Effector memory CD4-positive, alpha-beta T cell (primary cell): ENCODE data around the gene SPTBN5.

Source experiments
- DNase-seq, 3 donors: peaks; one replicate each; pipeline ENCODE4 v3.0.0-alpha.2; 2020
- H3K27ac ChIP-seq: 2 replicates; pipeline ENCODE4 v1.7.0; 2013; ENCODE audit warnings: mild to moderate bottlenecking, low read length, moderate library complexity; ENCODE audit not compliant: insufficient read depth, poor library complexity, severe bottlenecking
- H3K27me3 ChIP-seq: replicated peaks from 2 replicates; pipeline ENCODE4 v1.7.0; 2013; ENCODE audit warnings: mild to moderate bottlenecking, low read length; ENCODE audit not compliant: insufficient read depth, control insufficient read depth, poor library complexity, severe bottlenecking
- H3K36me3 ChIP-seq: 2 replicates; pipeline ENCODE4 v1.7.0; 2013; ENCODE audit warnings: mild to moderate bottlenecking, low read length, moderate library complexity; ENCODE audit not compliant: control insufficient read depth, insufficient read depth
- H3K4me1 ChIP-seq: 2 replicates; pipeline ENCODE4 v1.7.0; 2013; ENCODE audit warnings: low read length, mild to moderate bottlenecking; ENCODE audit not compliant: control insufficient read depth, insufficient read depth, poor library complexity, severe bottlenecking
- H3K4me3 ChIP-seq: 2 replicates; pipeline ENCODE4 v1.7.0; 2013; ENCODE audit warnings: low read length, low read depth, mild to moderate bottlenecking; ENCODE audit not compliant: insufficient read depth, poor library complexity, severe bottlenecking
- H3K9me3 ChIP-seq: 2 replicates; pipeline ENCODE4 v1.7.0; 2013; ENCODE audit warnings: mild to moderate bottlenecking, low read length, moderate library complexity; ENCODE audit not compliant: control insufficient read depth

SPTBN5 gene

GRCh38 chr15:41829959-41830646, 63.8 kb downstream of the SPTBN5 start:
- DNase-seq, result no peak
- no peaks in the 10 kb centered on the region for H3K9me3 ChIP-seq
- peaks cover 34% of the 10 kb centered on the region for H3K4me1 ChIP-seq
- H3K27ac ChIP-seq, result no peak overlapping the region
- peaks cover 12% of the 10 kb centered on the region for H3K36me3 ChIP-seq
- H3K27me3 ChIP-seq, result no peaks in the 10 kb centered on the region
- H3K4me3 ChIP-seq, result no peak overlapping the region

- peaks cover 8% of the 10 kb centered on the region for H3K36me3 ChIP-seq
- peak overlapping the region; percentile 93 for H3K4me3 ChIP-seq
- no peaks in the 10 kb centered on the region for H3K27me3 ChIP-seq
- no peaks in the 10 kb centered on the region for H3K9me3 ChIP-seq
- no peak overlapping the region for H3K27ac ChIP-seq
- peaks cover 34% of the 10 kb centered on the region for H3K4me1 ChIP-seq
- DNase-seq, result no peak
These were observed 65.1 kb downstream of the SPTBN5 start for GRCh38 chr15:41828807-41829141.

GRCh38 chr15:41827880-41828806, 65.7 kb downstream of the SPTBN5 start, which contains the start of gene JMJD7:
Gene JMJD7, plus strand, starts transcription at chr15:41828092. Its CDS starts 33 bp downstream, at chr15:41828125.
- Histone ChIP-seq H3K27me3 (no peaks in the 10 kb centered on the region), H3K4me1 (peaks cover 34% of the 10 kb centered on the region), H3K36me3 (peaks cover 14% of the 10 kb centered on the region), H3K4me3 (peak within 1 kb of the TSS; percentile 93), H3K9me3 (no peaks in the 10 kb centered on the region), H3K27ac (peak within 1 kb of the TSS; percentile 72)
- peak; percentile 87 to 93 (median 93) for DNase-seq

DNA sequence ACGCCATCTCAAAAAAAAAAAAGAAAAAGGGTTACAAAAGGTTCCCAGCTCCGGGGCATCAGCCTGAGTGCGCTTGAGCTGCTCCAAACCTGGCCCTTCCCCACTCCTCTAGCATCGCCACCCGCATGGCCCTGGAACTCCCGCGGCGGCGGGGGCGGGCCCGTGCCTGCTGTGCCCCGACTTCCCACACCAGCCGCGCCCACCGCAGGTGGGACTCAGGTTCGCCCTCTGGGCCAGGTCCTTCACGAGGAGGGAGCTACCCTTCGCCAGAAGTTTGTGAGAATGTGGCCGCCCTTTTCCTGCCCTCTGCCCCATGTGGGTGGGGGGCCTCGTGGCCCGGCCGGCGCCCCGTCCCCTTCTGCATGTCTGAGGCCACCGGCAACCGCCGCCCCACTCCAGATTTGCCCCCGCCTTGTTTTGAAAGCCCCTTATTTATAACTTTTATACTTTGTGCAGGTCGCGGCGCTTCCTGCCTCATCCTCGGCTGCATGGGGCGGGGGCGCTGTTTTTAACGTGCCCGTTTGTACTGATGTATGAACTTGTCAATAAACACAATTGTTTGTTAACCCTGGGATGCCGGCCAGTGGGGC, 66.5 kb downstream of the SPTBN5 start:
- peaks cover 26% of the 10 kb centered on the region for H3K4me1 ChIP-seq
- no peaks in the 10 kb centered on the region for H3K27me3 ChIP-seq
- peak; percentile 29 to 34 (median 34) for DNase-seq
- peak overlapping the region; percentile 93 for H3K4me3 ChIP-seq
- H3K27ac ChIP-seq, result peak overlapping the region; percentile 72
- no peaks in the 10 kb centered on the region for H3K9me3 ChIP-seq
- H3K36me3 ChIP-seq, result peaks cover 21% of the 10 kb centered on the region

DNA sequence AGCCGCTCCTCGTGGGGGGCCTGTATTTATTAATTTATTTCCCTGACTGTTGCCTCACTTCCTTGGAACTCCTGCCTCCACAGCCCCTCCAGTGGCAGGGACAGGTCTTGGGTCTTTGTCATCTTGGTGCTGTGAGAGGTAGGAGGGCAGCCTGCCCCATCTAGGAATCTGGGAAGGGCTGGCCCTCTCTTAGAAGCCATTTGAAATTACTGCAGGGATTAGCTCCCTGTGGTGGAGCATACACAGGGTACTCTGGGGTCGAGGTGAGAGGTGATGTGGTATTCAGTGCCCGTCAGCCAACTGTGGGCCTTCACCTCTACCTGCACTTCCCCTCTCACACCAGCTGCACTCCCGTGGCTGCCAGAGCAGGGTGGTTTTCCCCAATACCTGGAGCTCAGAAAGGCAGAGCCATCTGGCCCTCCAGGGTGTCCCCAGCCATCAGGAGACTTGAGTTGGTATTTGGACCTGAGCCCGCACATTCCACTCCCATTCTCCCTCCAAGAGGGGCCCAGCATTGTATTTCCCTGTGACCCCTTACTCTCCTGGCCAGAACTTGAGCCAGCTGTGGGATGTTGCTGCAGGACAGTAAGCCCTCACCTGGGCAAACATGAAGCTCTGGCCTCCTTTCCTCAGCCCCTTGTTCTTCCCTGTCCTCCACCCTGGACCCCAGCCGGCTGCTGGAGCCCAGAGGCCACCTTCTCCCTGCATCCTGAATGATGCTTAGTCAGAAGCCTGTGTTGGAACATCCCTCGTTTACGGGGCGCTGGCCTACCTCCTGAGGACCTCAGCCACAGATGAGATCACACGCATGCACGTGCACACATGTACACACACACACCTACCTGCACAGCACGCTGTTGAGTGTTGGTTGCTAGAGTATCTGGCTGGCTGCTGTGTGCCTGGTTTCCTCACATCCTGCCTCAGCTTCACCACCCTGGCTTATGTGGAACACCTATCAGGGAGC, 68.0 kb downstream of the SPTBN5 start:
- Histone ChIP-seq H3K36me3 (peaks cover 21% of the 10 kb centered on the region), H3K9me3 (no peaks in the 10 kb centered on the region), H3K27me3 (no peaks in the 10 kb centered on the region), H3K4me1 (peaks cover 11% of the 10 kb centered on the region), H3K4me3 (no peak overlapping the region), H3K27ac (no peak overlapping the region)
- no peak for DNase-seq

GRCh38 chr15:41825145-41825544, 68.7 kb downstream of the SPTBN5 start:
- H3K27ac ChIP-seq, result no peak overlapping the region
- peaks cover 5% of the 10 kb centered on the region for H3K4me1 ChIP-seq
- H3K9me3 ChIP-seq, result no peaks in the 10 kb centered on the region
- no peak for DNase-seq
- no peaks in the 10 kb centered on the region for H3K27me3 ChIP-seq
- H3K4me3 ChIP-seq, result no peak overlapping the region
- peaks cover 24% of the 10 kb centered on the region for H3K36me3 ChIP-seq

DNA sequence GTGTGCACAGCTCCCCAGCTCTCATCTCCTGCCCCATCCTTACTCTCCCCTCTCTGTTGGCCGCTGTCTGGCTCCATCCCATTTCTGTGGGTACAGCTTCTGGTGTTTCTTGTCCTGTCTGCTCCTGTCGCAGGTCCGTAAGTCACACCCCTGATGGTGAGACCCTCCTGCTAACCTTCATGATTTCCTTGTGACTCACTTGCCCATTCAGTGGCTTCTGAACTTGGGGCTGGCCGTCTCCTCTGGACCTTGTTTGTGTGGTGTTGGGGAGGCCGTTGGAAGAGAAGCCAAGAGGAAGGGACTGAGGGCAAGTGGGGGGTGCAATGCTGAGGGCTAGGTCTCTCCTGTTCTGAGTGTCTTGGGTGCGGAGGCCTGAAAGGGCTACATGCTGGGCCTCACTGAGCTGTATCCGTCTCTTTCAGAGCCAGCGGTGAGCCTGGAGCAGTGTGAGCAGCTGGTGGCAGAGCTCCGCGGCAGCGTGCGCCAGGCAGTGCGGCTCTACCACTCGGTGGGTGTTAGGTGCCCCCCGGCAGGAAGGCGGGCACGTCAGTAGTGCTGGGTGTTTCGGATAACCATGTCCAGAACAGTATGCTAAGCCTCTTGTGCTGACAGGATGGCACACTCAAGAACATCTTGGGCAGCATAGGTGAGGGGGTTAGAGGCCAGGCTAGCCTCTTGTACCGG, 69.6 kb downstream of the SPTBN5 start:
- Histone ChIP-seq H3K36me3 (peaks cover 26% of the 10 kb centered on the region), H3K9me3 (no peaks in the 10 kb centered on the region), H3K4me3 (no peak overlapping the region), H3K27ac (no peak overlapping the region), H3K4me1 (peaks cover 4% of the 10 kb centered on the region), H3K27me3 (no peaks in the 10 kb centered on the region)
- DNase-seq, result no peak

- Histone ChIP-seq H3K36me3 (peaks cover 33% of the 10 kb centered on the region), H3K27me3 (no peaks in the 10 kb centered on the region), H3K4me1 (no peaks in the 10 kb centered on the region), H3K9me3 (no peaks in the 10 kb centered on the region), H3K4me3 (no peak overlapping the region), H3K27ac (no peak overlapping the region)
- no peak for DNase-seq
These were observed 70.4 kb downstream of the SPTBN5 start for GRCh38 chr15:41823502-41823901.

DNA sequence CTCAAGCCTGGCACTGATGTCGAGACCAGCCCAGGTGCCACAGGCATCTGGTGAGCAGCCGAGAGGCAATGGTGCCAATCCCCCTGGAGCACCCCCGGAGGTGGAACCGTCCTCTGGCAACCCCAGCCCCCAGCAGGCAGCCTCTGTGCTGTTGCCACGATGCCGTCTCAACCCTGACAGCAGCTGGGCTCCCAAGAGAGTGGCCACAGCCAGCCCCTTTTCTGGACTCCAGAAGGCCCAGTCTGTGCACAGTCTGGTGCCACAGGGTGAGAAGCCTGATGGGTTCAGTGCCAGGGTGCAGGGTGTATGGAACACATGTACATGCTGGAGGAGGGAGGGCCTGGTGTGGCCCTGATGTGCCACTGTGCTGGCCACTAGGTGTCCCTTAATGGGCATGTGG, 70.9 kb downstream of the SPTBN5 start:
- H3K27ac ChIP-seq, result no peak overlapping the region
- DNase-seq, result no peak
- no peaks in the 10 kb centered on the region for H3K9me3 ChIP-seq
- H3K36me3 ChIP-seq, result peaks cover 38% of the 10 kb centered on the region
- no peaks in the 10 kb centered on the region for H3K27me3 ChIP-seq
- no peak overlapping the region for H3K4me3 ChIP-seq
- no peaks in the 10 kb centered on the region for H3K4me1 ChIP-seq
